ENCODE measurements around the gene FOXN4.

DNA sequence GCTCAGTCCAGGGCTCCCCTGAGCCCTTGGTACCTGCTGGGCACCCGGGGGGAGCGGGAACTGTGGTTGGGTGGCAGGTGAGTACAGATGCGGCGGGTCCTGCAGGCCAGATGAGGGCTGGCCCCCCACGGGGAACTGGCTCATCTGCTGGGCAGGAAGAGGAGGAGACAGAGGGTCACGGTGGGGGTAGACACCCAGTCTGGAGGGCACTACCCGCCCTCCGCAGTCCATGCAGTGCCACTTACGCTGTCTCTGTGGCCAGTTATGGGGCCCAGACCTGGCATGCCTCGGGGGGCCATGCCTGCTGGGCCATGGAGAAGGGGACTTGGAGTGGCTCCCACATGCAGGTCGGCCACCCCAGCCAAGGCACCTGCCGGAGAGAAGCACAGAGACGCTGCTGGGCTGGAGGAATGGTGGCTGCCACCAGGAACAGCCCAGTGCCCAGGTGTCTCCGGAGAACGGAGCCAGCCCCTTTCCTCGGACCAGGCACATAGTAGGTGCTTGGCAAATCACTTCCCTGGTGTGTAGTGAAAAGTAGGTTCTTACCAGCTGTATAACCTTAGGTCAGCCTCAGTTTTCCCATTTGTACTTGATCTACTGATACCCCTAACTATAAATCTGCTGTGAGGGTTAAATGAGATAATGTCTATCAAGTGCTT is 21.1 kb downstream of the FOXN4 start:
- no peak for TF ChIP-seq POLR2A (IDR thresholded peaks at IDR 0.05)
- TF ChIP-seq, protein P1, sequence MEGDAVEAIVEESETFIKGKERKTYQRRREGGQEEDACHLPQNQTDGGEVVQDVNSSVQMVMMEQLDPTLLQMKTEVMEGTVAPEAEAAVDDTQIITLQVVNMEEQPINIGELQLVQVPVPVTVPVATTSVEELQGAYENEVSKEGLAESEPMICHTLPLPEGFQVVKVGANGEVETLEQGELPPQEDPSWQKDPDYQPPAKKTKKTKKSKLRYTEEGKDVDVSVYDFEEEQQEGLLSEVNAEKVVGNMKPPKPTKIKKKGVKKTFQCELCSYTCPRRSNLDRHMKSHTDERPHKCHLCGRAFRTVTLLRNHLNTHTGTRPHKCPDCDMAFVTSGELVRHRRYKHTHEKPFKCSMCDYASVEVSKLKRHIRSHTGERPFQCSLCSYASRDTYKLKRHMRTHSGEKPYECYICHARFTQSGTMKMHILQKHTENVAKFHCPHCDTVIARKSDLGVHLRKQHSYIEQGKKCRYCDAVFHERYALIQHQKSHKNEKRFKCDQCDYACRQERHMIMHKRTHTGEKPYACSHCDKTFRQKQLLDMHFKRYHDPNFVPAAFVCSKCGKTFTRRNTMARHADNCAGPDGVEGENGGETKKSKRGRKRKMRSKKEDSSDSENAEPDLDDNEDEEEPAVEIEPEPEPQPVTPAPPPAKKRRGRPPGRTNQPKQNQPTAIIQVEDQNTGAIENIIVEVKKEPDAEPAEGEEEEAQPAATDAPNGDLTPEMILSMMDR (IDR thresholded peaks at IDR 0.05): no peak

Measured in suprapubic skin (tissue), 3 donors.